Epidermal melanocyte (primary cell): Measurements from ENCODE around the gene OR2M2.

Experiments
- DNase-seq: peaks from one replicate; pipeline ENCODE4 v3.0.0; 2011; ENCODE audit warnings: low spot score; ENCODE audit not compliant: insufficient read length

OR2M2 gene, protein sequence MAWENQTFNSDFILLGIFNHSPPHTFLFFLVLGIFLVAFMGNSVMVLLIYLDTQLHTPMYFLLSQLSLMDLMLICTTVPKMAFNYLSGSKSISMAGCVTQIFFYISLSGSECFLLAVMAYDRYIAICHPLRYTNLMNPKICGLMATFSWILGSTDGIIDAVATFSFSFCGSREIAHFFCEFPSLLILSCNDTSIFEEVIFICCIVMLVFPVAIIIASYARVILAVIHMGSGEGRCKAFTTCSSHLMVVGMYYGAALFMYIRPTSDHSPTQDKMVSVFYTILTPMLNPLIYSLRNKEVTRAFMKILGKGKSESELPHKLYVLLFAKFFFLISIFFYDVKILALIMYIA

DNA sequence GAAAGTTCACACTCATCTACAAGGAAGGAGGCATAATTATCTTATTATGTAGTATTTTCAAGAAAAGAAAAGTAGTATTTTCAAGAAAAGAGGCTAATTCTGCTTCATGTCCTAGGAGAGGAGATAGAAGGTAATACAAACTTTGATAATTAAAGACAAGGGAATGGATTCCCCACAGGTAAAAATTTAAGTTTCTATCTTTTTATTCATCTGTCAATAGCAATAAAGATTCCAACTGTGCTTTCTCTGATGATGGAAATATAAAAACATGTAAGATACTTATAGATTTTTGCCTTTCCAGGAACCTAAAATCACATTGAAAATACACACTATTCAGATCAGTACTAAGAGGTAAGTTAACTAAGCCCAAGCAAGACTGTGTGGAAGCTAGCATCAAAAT, at the start of gene OR2M2:
OR2M2 (plus strand) TSS at position 301 of the 400 bp plus-strand sequence. CDS start 5,165 bp downstream, outside the sequence.
- DNase-seq: no peak

DNA sequence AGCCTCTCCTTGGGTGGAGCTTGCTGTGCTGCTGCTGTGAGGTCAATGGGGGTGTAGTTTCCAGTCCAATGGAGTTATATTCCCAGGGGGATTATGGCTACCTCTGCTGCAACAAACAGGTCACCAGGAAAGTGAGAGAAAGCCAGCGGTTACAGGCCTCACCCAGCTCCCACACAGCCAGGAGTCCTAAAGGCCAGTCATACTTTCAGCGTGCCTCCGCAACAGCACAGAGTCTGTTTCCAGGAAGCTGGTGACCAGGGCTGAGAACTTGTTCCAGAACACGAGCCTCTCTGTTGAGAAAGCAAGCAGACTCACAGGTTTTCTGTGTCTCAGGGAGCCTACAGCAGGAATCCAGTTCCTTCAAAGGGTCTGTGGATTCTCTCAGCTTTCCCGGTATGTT, 47.0 kb upstream of the OR2M2 start:
- DNase-seq: no peak

DNA sequence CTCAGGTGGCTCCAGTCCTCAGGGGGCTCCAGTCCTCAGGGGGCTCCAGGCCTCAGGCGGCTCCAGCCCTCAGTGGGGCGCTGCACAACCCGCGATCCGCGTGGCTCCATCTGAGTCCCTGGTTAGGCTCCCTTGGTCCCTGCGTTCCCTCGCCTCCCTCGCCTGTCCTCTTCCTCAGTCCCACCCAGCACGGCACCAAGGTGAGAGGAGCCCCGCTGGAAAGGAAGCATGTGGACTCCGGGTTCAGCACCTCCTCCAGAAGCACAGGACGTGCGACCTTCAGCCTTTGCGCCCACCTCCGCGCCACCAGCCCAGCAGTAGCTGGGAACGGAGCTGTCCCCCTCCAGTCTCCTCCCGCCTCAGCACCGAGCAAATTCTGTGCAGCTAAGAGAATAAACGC, 37.8 kb upstream of the OR2M2 start:
- no peak for DNase-seq

DNA sequence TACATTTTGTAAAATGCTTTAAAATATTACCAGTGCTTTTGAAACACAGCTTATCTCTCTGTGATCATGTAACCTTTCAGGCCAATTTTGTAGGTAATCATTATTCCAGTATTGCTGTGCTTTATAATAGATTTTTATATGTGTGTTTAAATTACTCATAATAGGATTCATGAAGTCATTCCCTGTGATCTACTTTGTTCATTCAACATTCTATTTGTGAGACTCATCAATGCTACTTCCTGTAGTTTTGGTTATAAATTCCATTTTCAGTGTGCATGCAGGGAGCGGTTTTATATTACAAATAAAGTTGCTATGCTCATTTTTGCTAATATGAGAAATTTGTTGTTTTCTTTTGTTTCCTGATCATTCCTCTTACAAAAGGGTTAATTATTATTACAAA, 33.8 kb upstream of the OR2M2 start:
- DNase-seq: no peak

DNA sequence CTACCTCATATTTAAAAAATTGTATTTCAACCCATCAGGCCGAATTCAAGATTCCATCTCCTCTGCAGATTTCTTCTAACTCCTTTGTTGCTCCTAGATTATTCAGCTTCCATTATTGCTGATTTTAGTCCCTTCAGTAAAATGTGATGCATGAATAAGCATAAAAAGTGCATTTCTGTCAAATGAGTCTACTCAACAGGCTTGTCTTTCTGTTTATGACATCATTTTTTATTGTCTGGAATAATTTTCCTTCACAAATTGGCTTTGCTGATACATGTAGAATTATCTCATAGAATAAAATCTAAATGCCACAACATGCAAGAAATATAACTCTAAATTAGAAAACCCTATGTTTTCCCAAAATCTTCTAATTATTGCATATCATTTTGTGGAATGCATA, 31.3 kb upstream of the OR2M2 start:
- DNase-seq: no peak

DNA sequence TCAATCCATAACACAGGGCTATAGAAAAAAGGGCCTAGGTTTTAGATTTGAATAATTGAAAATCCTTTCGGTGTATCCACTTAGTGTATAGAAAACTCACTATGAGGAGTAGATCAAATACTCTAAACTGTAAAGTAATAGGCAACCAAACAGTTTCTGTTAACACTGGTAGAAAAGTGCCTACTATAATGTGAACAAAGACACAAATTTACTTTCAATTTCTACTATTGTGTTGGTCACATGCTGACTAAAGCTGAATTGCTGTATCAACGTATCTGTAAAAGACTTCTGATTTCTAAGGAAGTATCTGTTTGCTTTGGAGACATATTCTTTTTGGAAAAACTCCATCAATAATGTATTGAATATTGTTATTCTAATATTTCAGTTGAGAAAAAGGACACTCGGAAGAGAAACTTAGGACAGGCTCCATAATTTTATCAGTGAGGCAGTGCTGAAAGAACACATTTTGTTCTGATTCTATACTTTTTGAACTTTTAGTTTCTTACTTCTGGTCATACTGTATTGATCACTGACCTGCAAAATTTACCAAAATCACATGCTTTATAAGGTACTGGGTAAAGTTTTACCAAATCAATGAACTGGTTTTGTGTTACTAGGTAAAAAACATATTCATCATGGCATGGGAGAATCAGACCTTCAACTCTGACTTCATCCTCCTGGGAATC, 30.0 kb upstream of the OR2M2 start, which contains the start of gene OR2M5:
OR2M5 (plus strand) TSS at position 636 of the 686 bp plus-strand sequence; CDS start at position 636, 0 bp downstream.
- DNase-seq: no peak

DNA sequence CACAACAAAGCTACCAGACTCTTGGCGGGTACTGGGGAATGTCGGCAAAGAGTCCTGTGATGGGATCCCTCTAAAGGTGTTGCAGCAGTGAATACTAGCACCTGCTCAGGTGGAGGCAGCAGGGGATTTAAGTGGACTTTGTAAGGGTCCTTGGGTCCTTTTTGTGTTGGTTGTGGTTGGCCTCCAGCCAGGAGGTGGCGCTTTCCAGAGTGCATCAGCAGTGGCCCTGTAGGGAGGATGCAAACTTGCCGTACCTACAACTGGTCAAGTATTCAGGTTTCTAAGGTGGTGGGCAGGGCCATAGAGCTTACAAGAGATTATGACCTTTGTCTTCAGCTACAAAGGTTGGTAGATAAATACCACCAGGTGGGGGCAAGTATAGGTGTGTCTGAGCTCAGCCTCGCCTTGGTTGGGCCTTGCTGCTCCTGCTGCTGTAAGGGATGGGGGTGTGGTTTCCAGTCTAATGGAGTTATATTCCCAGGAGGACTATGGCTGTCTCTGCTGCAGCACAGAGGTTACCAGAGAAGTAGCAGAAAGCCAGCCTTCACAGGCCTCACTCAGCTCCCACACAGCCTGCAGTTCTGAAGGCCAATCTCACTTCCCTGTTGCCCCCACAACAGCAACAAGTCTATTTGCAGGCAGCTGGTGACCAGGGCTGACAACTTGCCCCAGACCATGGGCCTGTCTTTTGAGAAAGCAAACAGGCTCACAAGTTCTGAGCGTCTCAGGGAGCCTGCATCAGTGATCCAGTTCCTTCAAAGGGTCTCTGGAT, 22.4 kb upstream of the OR2M2 start:
- DNase-seq: no peak

DNA sequence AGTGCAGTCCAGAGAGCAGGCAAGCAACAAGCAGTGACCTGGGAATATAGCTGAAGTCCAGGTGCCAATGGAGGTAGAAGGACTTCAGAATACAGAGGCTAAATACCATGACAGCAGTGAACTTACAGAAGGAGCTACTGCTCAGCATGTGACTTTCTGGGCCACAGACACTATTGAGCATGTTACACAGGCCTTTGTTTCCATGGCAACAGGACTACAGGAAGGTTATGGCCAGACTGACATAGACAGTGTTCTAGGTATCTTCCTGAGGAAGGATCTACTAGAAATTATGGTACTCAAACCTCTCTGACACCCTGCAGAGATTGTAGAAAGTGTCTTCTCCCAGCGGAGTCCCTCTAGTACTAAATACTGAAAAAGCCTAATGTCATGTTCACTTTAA, 18.7 kb upstream of the OR2M2 start:
- no peak for DNase-seq

DNA sequence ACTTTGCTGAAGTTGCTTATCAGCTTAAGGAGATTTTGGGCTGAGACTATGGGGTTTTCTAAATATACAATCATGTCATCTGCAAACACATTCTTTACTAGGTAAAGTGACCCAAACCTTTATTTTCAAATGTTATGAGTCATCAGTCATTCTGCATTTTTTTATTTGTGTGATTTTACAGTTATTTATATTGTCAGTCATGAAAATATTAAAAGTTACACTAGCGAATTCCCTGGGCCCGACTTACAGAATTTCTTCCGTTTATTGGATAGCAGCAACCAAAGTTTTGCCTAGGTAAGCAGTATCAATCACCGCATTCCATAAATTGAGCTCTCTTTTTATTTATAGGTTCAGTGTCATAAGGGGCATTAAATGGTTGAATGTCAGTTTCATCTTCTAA, 15.9 kb upstream of the OR2M2 start:
- no peak for DNase-seq

DNA sequence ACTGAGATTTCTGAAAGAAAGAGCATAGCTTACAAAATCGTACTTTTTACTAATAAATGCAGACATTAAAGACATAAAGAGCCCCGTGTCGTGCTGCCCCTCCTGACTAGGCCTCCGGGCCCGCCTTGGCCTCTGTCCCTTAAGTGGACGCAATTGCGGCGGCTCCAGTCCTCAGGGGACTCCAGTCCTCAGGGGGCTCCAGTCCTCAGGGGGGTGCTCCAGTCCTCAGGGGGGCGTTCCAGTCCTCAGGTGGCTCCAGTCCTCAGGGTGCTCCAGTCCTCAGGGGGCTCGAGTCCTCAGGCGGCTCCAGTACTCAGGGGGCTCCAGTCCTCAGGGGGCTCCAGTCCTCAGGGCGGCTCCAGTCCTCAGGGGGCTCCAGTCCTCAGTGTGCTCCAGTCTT, 10.6 kb upstream of the OR2M2 start:
- DNase-seq: no peak

DNA sequence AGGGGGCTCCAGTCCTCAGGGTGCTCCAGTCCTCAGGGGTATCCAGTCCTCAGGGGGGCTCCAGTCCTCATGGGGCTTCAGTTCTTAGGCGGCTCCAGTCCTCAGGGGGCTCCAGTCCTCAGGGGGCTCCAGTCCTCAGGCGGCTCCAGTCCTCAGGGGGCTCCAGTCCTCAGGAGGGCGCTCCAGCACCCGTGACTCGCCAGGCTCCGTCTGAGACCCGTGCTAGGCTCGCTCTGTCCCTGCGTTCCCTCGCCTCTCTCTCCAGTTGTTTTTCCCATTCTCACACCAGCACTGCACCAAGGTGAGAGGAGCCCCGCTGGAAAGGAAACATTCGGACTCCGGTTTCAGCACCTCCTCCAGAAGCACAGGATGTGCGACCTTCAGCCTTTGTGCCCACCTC, 9.4 kb upstream of the OR2M2 start:
- DNase-seq: no peak

DNA sequence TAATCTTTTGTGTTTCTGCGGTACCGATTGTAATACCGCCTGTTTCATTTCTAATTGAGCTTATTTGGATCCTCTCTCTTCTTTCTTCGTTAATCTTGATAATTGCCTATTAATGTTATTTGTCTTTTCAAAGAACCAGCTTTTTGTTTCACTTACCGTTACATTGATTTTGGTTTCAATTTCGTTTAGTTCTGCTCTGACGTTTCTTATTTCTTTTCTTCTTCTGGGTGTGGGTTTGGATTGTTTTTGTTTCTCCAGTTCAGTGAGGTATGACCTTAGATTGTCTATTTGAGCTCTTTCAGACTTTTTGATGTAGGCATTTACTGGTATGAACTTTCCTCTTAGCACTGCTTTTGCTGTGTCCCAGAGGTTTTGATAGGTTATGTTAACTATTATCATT, 9.4 kb downstream of the OR2M2 start:
- no peak for DNase-seq

DNA sequence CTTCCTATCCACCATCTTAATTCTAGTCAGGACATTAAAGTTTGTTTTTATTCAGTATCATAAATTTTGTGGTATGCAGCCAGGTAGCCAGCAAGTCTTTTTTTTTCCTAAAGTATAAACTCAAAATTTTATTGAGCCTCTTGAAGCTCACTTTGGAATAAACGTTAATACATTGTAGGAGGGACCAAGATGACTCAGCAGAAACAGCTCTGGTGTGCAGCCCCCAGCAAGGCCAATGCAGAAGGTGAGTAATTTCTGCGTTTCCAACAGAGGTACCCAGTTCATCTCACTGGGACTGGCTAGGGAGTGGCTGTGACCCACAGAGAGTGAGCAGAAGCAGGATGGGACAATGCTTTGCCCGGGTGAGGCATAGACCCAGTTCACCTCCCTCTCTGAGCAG, 12.7 kb downstream of the OR2M2 start:
- DNase-seq: no peak

DNA sequence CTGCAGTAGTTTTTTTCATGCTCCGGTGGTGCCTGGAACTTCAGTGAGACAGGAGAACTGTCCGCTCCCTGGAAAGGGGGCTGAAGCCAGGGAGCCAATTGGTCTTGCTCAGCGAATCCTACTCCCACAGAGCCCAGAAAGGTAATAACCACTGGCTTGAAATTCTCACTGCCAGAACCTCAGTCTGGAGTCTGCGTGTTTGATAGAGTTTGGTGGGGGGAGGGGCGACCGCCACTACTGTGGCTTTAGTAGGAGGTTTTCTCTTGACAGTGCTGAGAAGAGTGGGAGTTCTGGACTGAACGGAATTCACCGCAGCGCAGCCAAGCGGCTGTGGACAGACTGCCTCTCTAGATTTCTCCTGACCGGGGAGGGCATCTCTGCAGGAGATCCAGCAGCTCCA, 14.4 kb downstream of the OR2M2 start:
- no peak for DNase-seq

DNA sequence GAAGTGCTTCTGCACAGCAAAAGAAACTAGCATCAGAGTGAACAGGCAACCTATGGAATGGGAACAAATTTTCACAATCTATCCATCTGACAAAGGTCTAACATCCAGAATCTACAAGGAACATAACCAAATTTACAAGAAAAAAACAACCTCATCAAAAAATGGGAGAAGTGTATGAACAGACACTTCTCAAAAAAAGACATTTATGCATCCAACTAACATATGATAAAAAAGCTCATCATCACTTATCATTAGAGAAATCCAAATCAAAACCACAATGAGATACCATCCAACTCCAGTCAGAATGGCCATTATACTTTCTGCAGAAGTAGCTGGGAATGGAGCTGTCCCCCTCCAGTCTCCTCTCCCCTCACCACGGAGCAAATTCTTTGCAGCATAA, 19.5 kb downstream of the OR2M2 start:
- no peak for DNase-seq

DNA sequence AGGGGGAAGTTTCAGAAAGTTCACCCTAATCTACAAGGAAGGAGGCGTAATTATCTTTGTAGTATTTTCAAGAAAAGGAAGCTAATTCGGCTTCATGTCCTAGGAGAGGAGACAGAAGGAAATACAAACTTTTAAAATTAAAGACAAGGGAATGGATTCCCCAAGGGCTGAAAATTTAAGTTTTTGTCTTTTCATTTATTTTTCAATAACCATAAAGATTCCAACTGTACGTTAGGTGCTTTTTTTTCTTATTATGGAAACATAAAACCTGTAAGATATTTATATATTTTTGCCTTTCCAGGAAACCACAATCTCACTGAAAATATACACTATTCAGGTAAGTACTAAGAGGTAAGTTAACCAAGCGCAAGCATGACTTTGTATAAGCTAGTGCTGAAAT, 22.3 kb downstream of the OR2M2 start, which contains the start of gene OR2M3:
OR2M3 (plus strand) TSS at position 301 of the 400 bp plus-strand sequence. CDS start 5,803 bp downstream, outside the sequence.
- no peak for DNase-seq

DNA sequence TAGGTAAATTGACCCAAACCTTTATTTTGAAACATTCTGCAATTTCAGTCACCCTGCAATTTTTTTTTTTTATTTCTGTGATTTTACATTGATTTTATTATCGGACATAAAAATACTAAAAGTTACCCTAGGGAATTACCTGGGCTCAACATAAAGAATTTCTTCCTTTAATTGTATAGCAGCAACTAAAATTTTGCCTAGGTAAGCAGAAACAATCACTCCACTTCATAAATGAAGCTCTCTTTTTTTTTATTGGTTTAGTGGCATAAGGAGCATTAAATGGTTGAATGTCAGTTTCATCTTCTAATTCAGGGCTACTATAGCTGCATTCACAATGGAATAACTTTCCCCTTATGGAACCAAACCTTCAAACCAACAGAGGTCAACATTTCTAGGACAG, 41.3 kb downstream of the OR2M2 start:
- DNase-seq: no peak

DNA sequence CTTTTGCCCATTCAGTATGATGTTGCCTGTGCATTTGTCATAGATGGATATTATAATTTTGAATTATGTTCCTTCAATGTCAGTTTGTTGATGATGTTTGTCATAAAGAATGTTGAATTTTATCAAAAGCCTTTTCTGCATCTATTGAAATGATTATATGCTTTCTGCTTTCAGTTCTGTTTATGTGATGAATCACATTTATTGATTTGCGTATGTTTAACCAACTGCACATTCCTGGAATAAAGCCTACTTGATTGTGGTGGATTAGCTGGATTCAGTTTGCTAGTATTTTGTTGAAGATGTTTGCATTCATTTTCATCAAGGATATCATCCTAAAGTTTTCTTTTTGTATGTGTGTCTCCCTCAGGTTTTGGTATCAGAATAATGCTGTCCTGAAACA, 50.9 kb downstream of the OR2M2 start:
- DNase-seq: no peak

DNA sequence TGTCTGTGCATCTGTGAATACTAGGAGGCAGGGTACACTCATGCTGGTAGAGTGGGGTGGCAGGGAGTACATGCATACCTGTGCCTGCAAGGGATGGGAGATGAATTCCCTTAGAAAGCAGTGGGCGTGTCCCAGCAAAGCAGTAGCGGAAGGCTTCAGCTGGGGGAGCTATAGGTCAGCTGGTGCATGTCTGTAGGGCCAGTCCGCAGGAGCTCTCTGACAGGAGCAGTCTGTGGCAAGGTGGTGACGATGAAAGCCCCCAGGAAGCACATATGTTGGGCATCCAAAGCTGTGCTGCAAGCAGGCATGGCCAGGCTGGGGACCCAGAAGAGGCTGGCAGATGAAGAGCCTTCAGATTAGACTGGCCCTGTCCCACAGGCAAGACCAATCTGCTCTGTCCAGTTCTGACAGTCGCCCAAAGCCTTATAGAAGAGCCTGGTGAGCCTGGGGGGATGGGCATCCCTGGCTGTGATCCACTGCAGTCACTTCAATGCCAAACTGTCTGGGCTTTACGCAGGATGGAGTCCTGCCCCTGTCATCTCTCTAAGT, 54.8 kb downstream of the OR2M2 start:
- no peak for DNase-seq
